IPS DF 19.7 (cell line): ENCODE measurements around the gene NRP2.

Experiments used
- DNase-seq: peaks from one replicate; pipeline ENCODE4 v3.0.0-alpha.2; 2013; ENCODE audit warnings: low read depth, low spot score

NRP2 gene

DNA sequence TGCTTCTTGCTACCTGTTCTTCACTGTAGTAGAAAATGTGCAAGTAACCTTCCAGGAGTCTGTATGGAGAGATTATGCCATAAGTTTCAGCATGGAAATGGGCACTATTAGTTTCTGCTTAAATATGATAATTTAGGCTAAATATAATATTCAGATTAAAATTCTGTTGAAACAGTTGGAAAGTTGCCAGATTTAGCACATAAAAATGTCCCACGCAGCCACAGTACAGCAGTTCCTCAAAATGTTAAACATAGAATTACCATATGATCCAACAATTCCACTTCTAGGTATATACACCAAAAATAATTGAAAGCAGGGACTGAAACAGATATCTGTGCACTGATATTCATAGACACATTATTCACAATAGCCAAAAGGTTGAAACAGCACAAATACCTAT is 121.2 kb downstream of the NRP2 start:
- DNase-seq, result no peak

DNA sequence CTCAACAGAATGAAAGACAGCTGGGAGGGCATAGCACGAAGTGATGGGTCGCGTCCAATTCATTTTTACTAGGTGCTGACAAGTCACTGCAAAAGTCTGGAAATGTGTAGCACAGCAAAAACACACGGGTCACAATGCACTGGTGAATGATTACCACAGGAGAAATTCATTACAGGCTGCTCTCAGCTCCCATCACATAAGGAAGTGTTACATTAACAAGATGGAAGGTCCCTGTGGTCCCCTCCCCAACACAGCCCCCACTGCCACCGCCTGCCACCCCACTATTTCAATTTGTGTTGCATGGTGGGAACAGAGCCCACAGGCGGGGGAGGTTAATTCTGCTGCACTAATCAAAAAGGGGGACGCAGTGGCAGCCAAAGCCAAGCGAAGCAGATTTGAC is 122.8 kb downstream of the NRP2 start:
- no peak for DNase-seq

DNA sequence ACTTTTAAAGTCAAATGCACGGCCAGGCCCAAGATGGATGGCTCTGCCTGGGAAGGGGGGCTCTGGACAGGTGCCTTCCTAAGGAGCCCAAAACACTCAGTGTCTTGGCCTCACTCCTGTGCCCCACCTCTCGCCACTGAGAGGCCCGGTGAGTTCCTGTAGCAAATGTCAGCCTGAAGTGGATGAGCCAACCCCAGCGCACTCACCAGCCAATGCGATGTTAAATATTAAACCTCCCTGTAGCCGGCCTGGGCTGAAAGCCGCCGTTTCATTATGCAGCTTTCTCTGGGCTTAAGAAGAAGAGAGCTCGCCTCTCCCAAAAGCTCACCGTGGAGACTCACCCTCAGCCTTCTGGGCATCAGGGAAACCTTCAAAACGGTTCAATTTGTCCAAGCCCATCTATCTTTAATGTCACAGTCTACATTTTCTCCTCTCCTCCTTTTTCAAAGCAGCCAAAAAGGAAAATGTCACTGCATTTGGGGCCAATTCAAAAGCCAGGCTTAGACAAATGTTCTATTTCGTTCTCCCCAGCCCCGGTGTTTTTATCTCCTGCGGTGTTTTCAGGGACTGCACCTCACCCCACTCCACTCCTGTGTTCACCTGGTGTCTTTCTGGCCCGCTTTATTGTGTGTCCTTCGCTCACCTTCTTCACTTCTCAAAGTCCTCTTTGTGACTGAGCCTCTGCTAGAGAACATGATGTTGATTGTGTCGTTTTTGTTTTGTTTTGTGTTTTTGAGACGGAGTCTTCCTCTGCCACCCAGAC is 124.0 kb downstream of the NRP2 start:
- no peak for DNase-seq

GRCh38 chr2:205807229-205807628 is 124.9 kb downstream of the NRP2 start:
- DNase-seq, result no peak

DNA sequence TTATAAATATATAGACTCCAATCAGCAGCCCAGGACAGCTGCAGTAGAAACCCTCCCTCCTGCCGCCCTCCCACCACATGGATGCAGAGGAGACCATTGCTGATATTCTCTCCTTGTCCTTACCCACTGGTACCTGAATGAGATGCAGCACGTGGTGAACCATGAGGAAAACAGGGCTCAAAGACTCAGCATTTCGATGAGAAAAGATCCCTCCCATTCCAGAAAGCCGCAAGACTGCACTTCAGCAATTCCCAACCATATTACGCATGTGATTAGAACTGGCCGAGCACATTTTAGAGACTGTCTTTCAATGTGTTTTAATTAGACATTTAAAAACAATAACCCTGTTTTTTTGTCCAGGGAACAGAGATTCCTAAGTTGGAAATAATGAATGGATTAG is 125.5 kb downstream of the NRP2 start:
- no peak for DNase-seq

DNA sequence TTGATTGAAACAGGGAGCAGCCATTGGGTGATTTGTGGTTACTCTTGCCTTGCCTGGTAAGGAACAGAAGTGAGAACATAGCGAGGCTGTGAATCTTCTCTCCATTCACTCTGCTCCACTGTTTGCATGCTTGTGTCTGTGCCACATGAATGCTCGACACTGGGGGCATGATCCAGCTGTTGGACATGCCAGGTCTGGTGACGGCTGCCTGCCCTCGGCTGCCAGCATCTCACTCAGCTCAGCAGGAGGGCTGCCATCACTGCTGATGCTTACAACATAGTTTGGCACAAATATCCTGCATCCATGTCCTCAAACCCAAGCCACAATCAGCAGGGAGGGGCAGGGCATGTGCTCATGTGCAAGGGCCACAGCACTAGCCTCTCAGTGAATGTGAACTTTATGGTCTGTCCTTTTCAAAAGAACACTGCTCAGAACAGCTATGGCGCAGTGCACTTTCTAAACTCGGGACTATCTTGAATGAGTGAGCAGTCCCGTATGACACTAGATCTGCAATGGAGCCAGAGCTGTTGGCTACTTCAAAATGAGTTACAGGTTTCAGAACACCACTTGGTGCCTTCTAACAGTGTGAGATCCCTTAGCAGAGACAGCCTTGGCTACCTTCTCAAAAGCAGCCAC is 126.3 kb downstream of the NRP2 start:
- no peak for DNase-seq

DNA sequence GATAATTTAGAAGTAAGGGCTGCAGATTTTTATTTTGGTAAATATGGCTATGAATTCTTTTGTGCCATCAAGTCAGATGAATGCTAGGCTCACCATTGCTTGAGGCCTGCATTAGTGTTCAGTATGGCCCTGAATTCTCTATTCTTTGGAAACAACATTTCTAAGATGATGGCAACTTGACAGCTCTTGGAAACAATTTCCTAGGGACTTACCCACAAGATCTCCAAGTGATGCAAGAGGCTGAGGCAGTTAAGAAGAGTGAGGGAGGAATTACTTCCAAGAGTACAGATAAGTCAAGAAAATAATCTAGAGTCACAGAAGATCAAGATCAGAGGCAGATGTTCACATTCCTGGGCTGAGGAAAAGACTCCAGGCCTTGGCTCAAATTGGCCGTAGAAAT is 129.1 kb downstream of the NRP2 start:
- DNase-seq, result no peak

DNA sequence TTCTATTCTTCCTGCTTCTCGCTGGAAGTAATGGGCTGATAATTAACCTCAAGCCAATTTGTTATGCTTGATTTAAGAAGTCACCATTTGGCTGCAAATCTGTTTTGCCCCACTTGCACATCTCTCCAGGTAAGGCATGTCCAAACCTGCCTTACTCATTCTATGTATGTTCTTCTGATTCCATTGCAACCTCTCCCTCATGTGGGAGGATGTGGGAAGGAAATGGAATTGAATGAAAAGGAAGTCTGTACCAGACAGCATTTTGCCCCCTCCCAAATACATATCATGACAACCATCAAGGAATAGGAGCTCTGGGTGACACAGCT is 131.7 kb downstream of the NRP2 start:
- DNase-seq, result no peak

- no peak for DNase-seq
These were observed 133.4 kb downstream of the NRP2 start for GRCh38 chr2:205815673-205816072.

DNA sequence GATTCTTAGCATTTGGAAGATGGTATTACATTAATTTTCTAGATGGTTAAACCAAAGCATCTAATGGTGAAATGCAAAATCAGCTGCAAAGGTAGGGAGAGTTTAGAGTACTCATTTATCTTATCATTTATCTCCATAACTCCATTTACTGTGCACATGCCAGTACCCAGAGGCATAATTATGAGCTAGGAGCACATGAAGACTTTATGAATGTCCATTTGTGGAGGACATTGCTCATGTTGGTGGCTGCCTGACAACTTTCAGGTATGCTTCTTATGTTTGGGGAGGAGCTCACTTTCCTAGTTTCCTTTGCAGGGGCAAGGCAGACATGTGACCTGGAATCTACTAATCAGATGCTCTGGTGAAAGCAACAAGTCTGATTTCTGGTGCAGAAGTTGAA is 134.0 kb downstream of the NRP2 start:
- no peak for DNase-seq

DNA sequence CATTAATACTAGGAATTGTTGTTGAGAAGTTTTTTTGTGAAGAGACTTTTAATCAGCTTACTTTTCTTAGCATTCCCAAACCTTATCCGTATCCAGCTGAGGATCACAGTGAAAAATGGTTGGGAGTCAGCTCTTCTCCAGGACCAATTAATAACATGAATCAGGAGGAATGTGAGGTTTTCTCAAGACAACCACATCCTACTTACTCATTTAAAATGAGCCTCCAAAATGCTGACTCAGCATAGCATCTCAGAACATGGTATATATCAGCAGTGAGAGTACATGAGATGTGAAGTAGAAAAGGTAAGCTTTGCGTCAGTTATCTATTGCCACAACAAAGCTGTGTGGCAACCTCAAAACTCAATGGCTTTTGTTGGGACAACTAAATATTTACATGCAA is 140.3 kb downstream of the NRP2 start:
- no peak for DNase-seq

DNA sequence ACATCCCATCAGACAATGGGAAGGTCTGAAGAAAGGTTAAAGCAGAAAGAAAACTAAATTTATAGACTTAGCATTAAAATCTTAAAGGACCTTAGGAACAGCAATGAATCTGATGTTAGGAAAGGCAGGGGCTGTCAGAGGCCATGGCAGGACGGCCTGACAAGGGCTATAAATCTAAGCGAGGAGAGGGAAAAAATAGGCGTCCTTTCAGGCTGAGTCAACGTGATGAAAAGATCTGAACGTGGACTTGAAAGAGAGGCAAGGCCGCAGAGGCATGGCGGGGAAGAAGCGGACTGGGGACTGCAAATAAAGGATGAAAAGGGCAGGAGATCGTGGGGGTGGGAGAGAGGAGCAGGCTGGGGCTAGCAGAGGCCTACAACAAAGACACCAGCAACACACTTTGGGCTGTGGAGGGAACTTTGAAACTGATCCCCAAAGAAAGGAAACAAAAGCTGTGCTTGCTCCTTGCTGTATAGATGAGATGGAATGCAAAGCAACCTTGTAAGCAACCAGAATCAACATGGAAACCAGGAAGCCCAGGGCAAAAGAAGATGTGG is 145.6 kb downstream of the NRP2 start:
- DNase-seq, result no peak

- DNase-seq, result no peak
These were observed 151.6 kb downstream of the NRP2 start for GRCh38 chr2:205833864-205834263.

DNA sequence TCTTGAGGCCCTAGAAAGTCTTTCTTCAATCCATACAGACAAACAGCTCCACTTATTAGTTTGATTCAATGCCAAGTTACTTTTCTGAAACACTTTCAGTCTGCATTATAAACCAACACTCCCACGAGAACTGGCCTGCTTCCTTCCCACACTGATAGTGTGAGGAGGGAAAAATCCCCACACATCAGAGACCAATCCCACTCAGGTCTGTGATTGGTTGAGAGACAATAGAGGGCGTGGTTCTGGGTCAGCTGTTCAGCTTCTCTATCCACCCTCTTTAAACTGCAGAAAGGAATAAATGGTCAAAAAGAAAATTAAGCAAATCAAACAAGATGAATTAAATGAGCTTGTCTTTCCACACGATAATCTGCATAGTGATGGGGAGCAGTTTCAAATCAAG is 152.5 kb downstream of the NRP2 start:
- DNase-seq, result no peak

- no peak for DNase-seq
These were observed 153.0 kb downstream of the NRP2 start for GRCh38 chr2:205835251-205835791.

GRCh38 chr2:205835923-205836322 is 153.6 kb downstream of the NRP2 start:
- DNase-seq, result no peak

DNA sequence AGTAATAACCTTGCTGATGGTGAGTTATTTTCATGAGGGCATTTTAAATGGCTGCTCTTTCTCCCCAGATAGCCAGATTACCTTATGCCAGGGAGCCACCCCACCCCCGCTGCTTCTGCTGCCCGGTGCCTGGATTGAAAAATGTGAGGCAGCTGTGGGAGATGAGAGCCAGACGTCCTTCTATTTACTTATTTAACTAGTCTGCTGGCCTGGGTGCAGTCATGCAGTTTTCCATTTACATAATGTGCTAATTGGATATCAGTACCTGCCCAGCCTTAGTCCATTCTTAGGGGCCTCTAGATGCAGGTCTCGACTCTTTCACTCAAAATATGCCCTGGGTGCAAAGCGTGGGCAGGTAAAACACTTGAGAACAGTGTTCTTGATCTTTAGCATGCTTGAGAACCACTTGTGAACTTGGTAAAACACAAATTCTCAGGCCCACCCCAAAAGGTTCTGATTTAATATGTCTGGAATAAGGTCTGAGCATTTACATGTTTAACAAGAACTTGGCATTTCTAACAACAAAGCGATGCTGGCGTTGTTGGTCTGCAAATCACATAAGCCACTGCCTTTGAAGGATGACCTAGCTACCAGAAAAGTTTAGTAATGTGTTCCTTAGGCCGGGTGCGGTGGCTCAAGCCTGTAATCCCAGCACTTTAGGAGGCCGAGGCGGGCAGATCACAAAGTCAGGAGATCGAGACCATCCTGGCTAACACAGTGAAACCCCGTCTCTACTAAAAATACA is 154.3 kb downstream of the NRP2 start:
- DNase-seq, result no peak

GRCh38 chr2:205837663-205838062 is 155.4 kb downstream of the NRP2 start:
- DNase-seq, result no peak

DNA sequence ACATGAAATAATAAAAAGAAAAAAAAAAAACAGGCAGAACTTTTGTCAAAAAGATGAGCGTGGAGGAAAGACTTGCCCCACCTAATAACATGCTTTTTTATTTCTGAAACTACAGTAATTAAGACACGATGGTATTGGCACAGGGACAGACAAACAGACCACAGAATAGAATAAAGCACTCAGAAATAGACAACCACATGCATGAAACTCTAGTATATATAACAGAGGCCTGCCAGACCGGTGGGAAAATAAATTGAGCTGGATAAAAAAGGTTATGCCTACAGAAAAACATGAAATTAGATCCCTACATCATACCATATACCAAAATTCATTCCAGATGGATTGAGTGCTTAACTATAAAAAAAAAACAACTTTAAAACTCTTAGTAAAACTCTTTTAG is 163.1 kb downstream of the NRP2 start:
- no peak for DNase-seq
